ENCODE results near the gene EXT2. TPM values are rescaled to one million over a fixed set of nuclear protein-coding genes. Genes with fewer than 3 reads are reported as not detected.

EXT2 gene
- total RNA-seq, 1 experiment from 2014 or later = 42.9 TPM

GRCh38 chr11:44264761-44265160 is 169.3 kb downstream of the EXT2 start:
- H2BK20ac ChIP-seq (ENCODE audit: low read depth, low read length, poor library complexity, severe bottlenecking) = no peak overlapping the region
- no peak overlapping the region for H3K23ac ChIP-seq (ENCODE audit: insufficient read length, low read depth, low read length)
- no peak overlapping the region for H2AK5ac ChIP-seq (ENCODE audit: insufficient read length, low read length)
- no peaks in the 10 kb centered on the region for H3K79me2 ChIP-seq (ENCODE audit: insufficient read depth, low read length)
- H3K9ac ChIP-seq (ENCODE audit: extremely low read depth, insufficient read length, low read length) = no peak overlapping the region
- H4K20me1 ChIP-seq (ENCODE audit: control insufficient read depth, insufficient read depth, insufficient read length) = no peaks in the 10 kb centered on the region
- H3K4me3 Mint-ChIP-seq = no peak overlapping the region
- H3K4ac ChIP-seq (ENCODE audit: low read depth, low read length) = no peak overlapping the region
- H2BK120ac ChIP-seq (ENCODE audit: low read depth, low read length, poor library complexity, severe bottlenecking) = no peak overlapping the region
- H4K8ac ChIP-seq (replicated peaks; ENCODE audit: insufficient read length, low read depth, low read length) = no peak overlapping the region
- no peaks in the 10 kb centered on the region for H3K4me1 ChIP-seq (ENCODE audit: insufficient read depth, low read length)
- no peak overlapping the region for H2BK5ac ChIP-seq (ENCODE audit: insufficient read length, low read length)
- H2AFZ ChIP-seq (ENCODE audit: low read length) = no peak overlapping the region
- H3K9me3 ChIP-seq (ENCODE audit: control insufficient read depth, low read depth, low read length) = no peaks in the 10 kb centered on the region
- H3K79me1 ChIP-seq (ENCODE audit: insufficient read depth, low read depth, low read length, poor library complexity, severe bottlenecking) = no peaks in the 10 kb centered on the region
- no peak overlapping the region for H3K27ac Mint-ChIP-seq
- H3K4me1 Mint-ChIP-seq = peaks cover 3 to 13% of the 10 kb centered on the region in 2 experiments
- H3T11ph ChIP-seq (ENCODE audit: low read length) = no peak overlapping the region
- no peak for DNase-seq
- no peak overlapping the region for H2BK15ac ChIP-seq (ENCODE audit: low read depth, low read length)
- H3K56ac ChIP-seq (ENCODE audit: insufficient read length, low read depth, low read length) = no peak overlapping the region
- no peak overlapping the region; the same call in 1 of the 2 replicates for H3K14ac ChIP-seq (ENCODE audit: insufficient read depth, low read length)
- H4K91ac ChIP-seq (ENCODE audit: insufficient read length, low read depth, low read length) = no peak overlapping the region
- no peaks in the 10 kb centered on the region for H3K27me3 ChIP-seq (ENCODE audit: insufficient read depth, low read length)
- H3K36me3 Mint-ChIP-seq (ENCODE audit: insufficient read depth in 1 of 3, low read depth in 3 of 3) = no peaks in the 10 kb centered on the region
- H3K27me3 Mint-ChIP-seq (ENCODE audit: low read depth) = peaks cover 7% of the 10 kb centered on the region
- H4K5ac ChIP-seq (ENCODE audit: insufficient read length, low read depth, low read length) = no peak overlapping the region
- H3K9me3 Mint-ChIP-seq = no peaks in the 10 kb centered on the region
- TF ChIP-seq CTCF (conservative IDR thresholded peaks at IDR 0.05) = no peak
- H3K4me2 ChIP-seq (ENCODE audit: insufficient read depth, insufficient read length, low read length) = no peak overlapping the region
- H3K27ac ChIP-seq (ENCODE audit: insufficient read length, low read depth, low read length) = no peak overlapping the region
- no peak overlapping the region for H2BK12ac ChIP-seq (ENCODE audit: insufficient read length, low read depth, low read length)
- no peaks in the 10 kb centered on the region for H3K23me2 ChIP-seq (ENCODE audit: insufficient read length, low read depth, low read length, poor library complexity, severe bottlenecking)
- no CpG with 5 or more reads among the region's 22 CpGs for WGBS (ENCODE audit: extremely low coverage, insufficient read length, low lambda C conversion rate)
- H3K18ac ChIP-seq (ENCODE audit: insufficient read length, low read depth, low read length) = no peak overlapping the region
